Measurements from ENCODE around the gene TRIM38.

DNA sequence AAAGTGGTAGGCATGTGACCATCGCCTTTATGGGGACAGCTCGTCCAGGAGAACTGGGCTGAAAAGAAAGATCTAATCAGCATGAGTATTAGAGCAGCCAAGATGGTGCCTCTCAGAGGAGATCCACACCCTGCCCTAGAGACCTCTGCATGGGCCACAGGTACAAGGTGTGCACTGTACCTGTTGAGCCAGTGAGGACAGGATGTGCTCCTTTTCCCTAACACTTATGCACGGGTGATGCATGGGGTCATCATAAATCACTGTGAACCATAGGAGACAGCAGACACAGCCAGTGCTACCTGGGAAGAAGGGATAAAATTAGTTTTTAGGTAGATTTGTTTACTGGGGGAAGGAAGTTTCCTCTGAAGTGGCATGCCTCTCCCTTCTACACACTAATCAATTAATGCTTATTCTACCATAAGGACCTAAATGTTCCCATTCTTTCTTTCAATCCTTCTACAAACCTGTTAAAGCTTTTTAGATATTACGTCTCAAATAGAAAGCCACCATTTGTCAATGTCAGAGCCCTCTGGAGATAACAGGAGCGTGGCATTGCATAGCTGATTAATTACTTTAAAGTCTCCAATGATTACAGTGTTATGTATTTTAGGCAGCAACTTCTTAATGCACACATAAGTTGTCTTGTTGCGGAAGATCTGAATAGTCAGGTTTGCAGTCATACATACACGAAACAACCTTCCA is 45.7 kb upstream of the TRIM38 start:
- TF ChIP-seq, protein P1, sequence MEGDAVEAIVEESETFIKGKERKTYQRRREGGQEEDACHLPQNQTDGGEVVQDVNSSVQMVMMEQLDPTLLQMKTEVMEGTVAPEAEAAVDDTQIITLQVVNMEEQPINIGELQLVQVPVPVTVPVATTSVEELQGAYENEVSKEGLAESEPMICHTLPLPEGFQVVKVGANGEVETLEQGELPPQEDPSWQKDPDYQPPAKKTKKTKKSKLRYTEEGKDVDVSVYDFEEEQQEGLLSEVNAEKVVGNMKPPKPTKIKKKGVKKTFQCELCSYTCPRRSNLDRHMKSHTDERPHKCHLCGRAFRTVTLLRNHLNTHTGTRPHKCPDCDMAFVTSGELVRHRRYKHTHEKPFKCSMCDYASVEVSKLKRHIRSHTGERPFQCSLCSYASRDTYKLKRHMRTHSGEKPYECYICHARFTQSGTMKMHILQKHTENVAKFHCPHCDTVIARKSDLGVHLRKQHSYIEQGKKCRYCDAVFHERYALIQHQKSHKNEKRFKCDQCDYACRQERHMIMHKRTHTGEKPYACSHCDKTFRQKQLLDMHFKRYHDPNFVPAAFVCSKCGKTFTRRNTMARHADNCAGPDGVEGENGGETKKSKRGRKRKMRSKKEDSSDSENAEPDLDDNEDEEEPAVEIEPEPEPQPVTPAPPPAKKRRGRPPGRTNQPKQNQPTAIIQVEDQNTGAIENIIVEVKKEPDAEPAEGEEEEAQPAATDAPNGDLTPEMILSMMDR (IDR thresholded peaks at IDR 0.05): no peak
- TF ChIP-seq POLR2AphosphoS5 (IDR thresholded peaks at IDR 0.05; ENCODE audit: insufficient read depth in 1 of 2, low read depth in 1 of 2) (no peak), POLR2A (IDR thresholded peaks at IDR 0.05) (no peak)
